Fibroblast of villous mesenchyme (primary cell): ENCODE measurements around the gene GALM. TPM values are rescaled to one million over a fixed set of nuclear protein-coding genes. Genes with fewer than 3 reads are reported as not detected.

Experiments
- DNase-seq: peaks from one replicate; pipeline ENCODE4 v3.0.0-alpha.2; 2010; ENCODE audit warnings: low read depth
- H3K4me3 ChIP-seq: 2 replicates; pipeline ENCODE4 v1.5.1; 2011; ENCODE audit warnings: low read depth, mild to moderate bottlenecking, low read length
- CTCF ChIP-seq: IDR thresholded peaks from 2 replicates; pipeline ENCODE4 v1.5.1; 2012; ENCODE audit warnings: low read depth, mild to moderate bottlenecking, low read length; ENCODE audit not compliant: insufficient read depth
- total RNA-seq: library from RNA; depleted of rRNA; stranded (reverse); fragments of >200 nt; gene quantifications from 2 replicates; pipeline ENCODE4 v1.2.3, GENCODE V29; 2012

The GALM gene
- total RNA-seq, 1 donor: 19.9 TPM

- H3K4me3 ChIP-seq: no peak overlapping the region
- no peak for DNase-seq
- TF ChIP-seq CTCF: no peak
Measured at GRCh38 chr2:38765551-38765950, 99.6 kb downstream of the GALM start.

GRCh38 chr2:38771632-38772031 is 105.7 kb downstream of the GALM start:
- no peak overlapping the region for H3K4me3 ChIP-seq
- DNase-seq: peak; percentile 73
- no peak for TF ChIP-seq CTCF

- no peak for DNase-seq
- TF ChIP-seq CTCF: no peak
- no peak overlapping the region for H3K4me3 ChIP-seq
Measured at GRCh38 chr2:38775097-38775920, 109.4 kb downstream of the GALM start.

GRCh38 chr2:38775921-38776225 is 110.0 kb downstream of the GALM start:
- DNase-seq: peak; percentile 20
- no peak for TF ChIP-seq CTCF
- no peak overlapping the region for H3K4me3 ChIP-seq

GRCh38 chr2:38776531-38776930 is 110.6 kb downstream of the GALM start:
- no peak for TF ChIP-seq CTCF
- H3K4me3 ChIP-seq: no peak overlapping the region
- DNase-seq: no peak

- H3K4me3 ChIP-seq: peak overlapping the region; percentile 61
- TF ChIP-seq CTCF: no peak
- DNase-seq: no peak
Measured at GRCh38 chr2:38778687-38779082, 112.8 kb downstream of the GALM start.

GRCh38 chr2:38783586-38783985 is 117.7 kb downstream of the GALM start:
- TF ChIP-seq CTCF: no peak
- no peak overlapping the region for H3K4me3 ChIP-seq
- DNase-seq: no peak
